Ovary (tissue), 9 donors: Measurements from ENCODE around the gene TIMP2. TPM values are rescaled to one million over a fixed set of nuclear protein-coding genes. Genes with fewer than 3 reads are reported as not detected.
A peak's percentile ranks its signal among the peaks of the same experiment; 100 is the strongest.

Experiments
- DNase-seq, 5 donors: peaks; one replicate each; pipeline ENCODE4 v3.0.0-alpha.2; 2019 to 2020
- H3K27ac ChIP-seq, 2 donors: fragments of 200-600 bp; one replicate each; pipeline versions ENCODE4 v1.5.1 to v1.8.0; 2019 to 2022
- H3K27me3 ChIP-seq: fragments of 200-600 bp; one replicate; pipeline ENCODE4 v1.8.0; 2022
- H3K36me3 ChIP-seq: fragments of 200-600 bp; sonication (generic); one replicate; pipeline ENCODE4 v1.5.1; 2019
- H3K4me1 ChIP-seq: one replicate; pipeline ENCODE4 v1.8.1; 2013; ENCODE audit warnings: mild to moderate bottlenecking, moderate library complexity; ENCODE audit not compliant: insufficient read depth
- H3K4me3 ChIP-seq: fragments of 200-600 bp; sonication (generic); one replicate; pipeline ENCODE4 v1.5.1; 2017
- H3K9me3 ChIP-seq, 2 donors: fragments of 200-600 bp in 1 of 2; sonication (generic) in 1 of 2; one replicate each; pipeline versions ENCODE4 v1.5.1 to v1.8.1; 2013 to 2019; ENCODE audit warnings: mild to moderate bottlenecking in 1 of 2, moderate library complexity in 1 of 2
- EP300 ChIP-seq: sonication (generic); formaldehyde crosslinking; IDR thresholded peaks from one replicate; pipeline ENCODE4 v1.6.1; 2017; ENCODE audit warnings: antibody characterized with exemption
- POLR2A ChIP-seq: fragments of 450-650 bp; IDR thresholded peaks from one replicate; pipeline ENCODE4 v1.6.1; 2017; ENCODE audit warnings: antibody characterized with exemption, mild to moderate bottlenecking, moderate library complexity
- WGBS, 3 donors: extraction: QIAGEN DNeasy Blood & Tissue Kit in 1 of 3; methylation state at CpG; one replicate each; pipeline versions ENCODE4 v1.1.5 to v1.1.7; 2013 to 2017; 5-methylcytosine and 5-hydroxymethylcytosine counted together
- intact Hi-C, 4 donors: fragments of 100-400 bp; cut with DNase I; formaldehyde crosslinking; loops; one replicate each; pipeline versions ENCODE4 v1.11.0 to v1.15.1; 2022 to 2023
- polyA plus RNA-seq, 2 donors: library from polyadenylated mRNA; stranded (reverse); fragments of 200-250 nt in 1 of 2; fragments of 350-450 nt in 1 of 2; fragmentation: Illumina TruSeq in 1 of 2; extraction: RNeasy Lipid Tissue Mini Kit (QIAGEN cat#74804) in 1 of 2; gene quantifications; one replicate each; pipeline ENCODE4 v1.2.3, GENCODE V29; 2013 to 2014
- total RNA-seq, 7 donors: library from RNA; depleted of rRNA in 2 of 7; stranded (reverse); fragments of >200 nt in 2 of 7; fragmentation: NEBNext Ultra II Directional in 3 of 7; extraction: Animal tissue kit (Norgen Biotek cat#: 25700) in 3 of 7; gene quantifications; one replicate each; pipeline versions ENCODE4 v1.1.0 to v1.2.4, GENCODE V29; 2016 to 2023
- TF ChIP-seq, protein P1 (sequence below), 3 donors: fragments of 450-650 bp in 2 of 3; fragments of 200-600 bp in 1 of 3; IDR thresholded peaks; one replicate each; pipeline versions ENCODE4 v1.5.1 to v1.8.0; 2016 to 2022; ENCODE audit warnings: antibody characterized with exemption in 3 of 3, mild to moderate bottlenecking in 1 of 3
- donor health status: DM: no; HTN: no; CAD: no; lungs with moderate emphysema.
- donor health status: DM: no; HTN: no; CAD: no.
- donor health status: Bipolar disorder and iron deficiency.
- donor health status: DM: yes; HTN: yes; CAD: no.
- donor health status: DM: no; HTN: no; CAD: no.
- donor health status: DM: yes; HTN: yes; CAD: no.

TIMP2 gene
- total and polyA plus RNA-seq, 9 donors, result 221 to 1,422 (median 693) TPM

DNA sequence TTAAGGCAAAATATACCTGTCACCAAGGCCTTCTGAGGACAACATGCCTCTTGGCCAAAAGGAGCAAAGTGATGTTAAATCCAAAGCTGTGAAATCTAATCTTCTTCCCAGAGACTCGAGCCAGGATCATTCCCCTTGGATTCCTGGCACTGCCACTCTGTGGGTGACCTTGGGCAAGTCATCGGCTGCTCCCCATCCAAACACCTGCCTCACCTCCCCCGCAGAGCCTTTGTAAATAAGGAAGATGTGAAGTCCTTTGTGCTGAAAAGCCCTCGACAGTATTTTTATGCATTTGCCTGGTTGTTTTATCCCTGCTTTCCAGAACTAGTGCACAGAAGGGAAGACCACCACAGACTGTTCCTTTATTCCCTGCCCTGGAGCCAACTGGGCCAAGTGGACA, 16.8 kb downstream of the TIMP2 start:
- Histone ChIP-seq H3K36me3 (no peaks in the 10 kb centered on the region), H3K4me1 (peaks cover 18% of the 10 kb centered on the region), H3K27me3 (no peaks in the 10 kb centered on the region), H3K4me3 (no peak overlapping the region), H3K9me3 (no peaks in the 10 kb centered on the region), H3K27ac (peak overlapping the region in 1 of 2 donors; percentile 44)
- no peak for DNase-seq
- intact Hi-C loops, result no loop called here
- TF ChIP-seq, protein P1, sequence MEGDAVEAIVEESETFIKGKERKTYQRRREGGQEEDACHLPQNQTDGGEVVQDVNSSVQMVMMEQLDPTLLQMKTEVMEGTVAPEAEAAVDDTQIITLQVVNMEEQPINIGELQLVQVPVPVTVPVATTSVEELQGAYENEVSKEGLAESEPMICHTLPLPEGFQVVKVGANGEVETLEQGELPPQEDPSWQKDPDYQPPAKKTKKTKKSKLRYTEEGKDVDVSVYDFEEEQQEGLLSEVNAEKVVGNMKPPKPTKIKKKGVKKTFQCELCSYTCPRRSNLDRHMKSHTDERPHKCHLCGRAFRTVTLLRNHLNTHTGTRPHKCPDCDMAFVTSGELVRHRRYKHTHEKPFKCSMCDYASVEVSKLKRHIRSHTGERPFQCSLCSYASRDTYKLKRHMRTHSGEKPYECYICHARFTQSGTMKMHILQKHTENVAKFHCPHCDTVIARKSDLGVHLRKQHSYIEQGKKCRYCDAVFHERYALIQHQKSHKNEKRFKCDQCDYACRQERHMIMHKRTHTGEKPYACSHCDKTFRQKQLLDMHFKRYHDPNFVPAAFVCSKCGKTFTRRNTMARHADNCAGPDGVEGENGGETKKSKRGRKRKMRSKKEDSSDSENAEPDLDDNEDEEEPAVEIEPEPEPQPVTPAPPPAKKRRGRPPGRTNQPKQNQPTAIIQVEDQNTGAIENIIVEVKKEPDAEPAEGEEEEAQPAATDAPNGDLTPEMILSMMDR (IDR thresholded peaks at IDR 0.05), result no peak
- TF ChIP-seq POLR2A (no peak), EP300 (no peak)
- 5 to 21% (median 5%) methylated on average over 4 of the region's 4 CpGs for WGBS, 3 donors

DNA sequence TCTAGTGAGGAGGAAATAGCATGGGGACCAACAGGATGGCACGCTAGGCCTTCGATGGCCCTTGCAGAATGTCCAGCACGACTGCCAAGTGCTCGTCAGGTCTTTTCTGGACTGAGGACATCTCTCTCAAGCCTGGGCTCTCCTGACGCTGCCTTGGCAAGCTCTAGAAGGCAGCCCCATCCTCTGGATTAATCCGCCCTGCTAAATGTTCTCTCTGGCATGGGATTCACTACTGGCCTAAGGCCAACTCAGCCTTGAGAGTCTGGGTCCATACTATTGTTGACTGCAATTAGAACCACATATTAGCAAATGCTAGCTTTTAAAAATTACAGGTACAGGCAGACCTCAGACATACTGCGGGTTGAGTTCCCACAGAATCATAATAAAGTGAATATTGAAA, 19.6 kb downstream of the TIMP2 start:
- no peak overlapping the region for H3K27ac ChIP-seq
- 84 to 91% (median 88%) methylated on average over 7 of the region's 7 CpGs for WGBS, 3 donors
- intact Hi-C loops, result no loop called here
- H3K36me3 ChIP-seq, result no peaks in the 10 kb centered on the region
- no peak for DNase-seq
- TF ChIP-seq, protein P1 (IDR thresholded peaks at IDR 0.05), result no peak
- no peak for TF ChIP-seq EP300
- no peaks in the 10 kb centered on the region for H3K9me3 ChIP-seq
- no peak overlapping the region for H3K4me3 ChIP-seq
- H3K4me1 ChIP-seq, result peaks cover 23% of the 10 kb centered on the region
- H3K27me3 ChIP-seq, result no peaks in the 10 kb centered on the region

DNA sequence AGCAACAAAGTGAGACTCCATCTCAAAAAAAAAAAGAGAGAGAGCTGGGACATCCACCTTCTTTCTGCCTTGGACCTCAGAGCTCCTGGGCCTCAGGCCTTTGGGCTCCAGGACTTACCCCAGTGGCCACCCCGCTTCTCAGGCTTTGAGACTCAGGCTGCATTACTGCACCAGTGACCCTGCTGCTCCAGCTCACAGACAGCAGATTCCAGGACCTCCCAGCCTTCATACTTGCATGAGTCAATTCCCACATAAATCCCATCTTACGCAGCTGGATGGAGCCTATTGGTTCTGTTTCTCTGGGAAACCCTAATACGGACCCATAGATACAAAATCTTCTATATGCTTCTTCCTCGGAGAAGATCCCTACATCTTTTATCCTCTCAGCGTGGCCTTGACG, 20.1 kb downstream of the TIMP2 start:
- Histone ChIP-seq H3K9me3 (no peaks in the 10 kb centered on the region), H3K4me1 (peaks cover 23% of the 10 kb centered on the region), H3K27me3 (no peaks in the 10 kb centered on the region), H3K27ac (no peak overlapping the region), H3K4me3 (no peak overlapping the region), H3K36me3 (no peaks in the 10 kb centered on the region)
- TF ChIP-seq, protein P1 (IDR thresholded peaks at IDR 0.05), result no peak
- TF ChIP-seq POLR2A, result no peak
- no peak for TF ChIP-seq EP300
- intact Hi-C loops, result no loop called here
- no peak for DNase-seq
- WGBS, 3 donors, result 78 to 87% (median 79%) methylated on average over 6 of the region's 6 CpGs

DNA sequence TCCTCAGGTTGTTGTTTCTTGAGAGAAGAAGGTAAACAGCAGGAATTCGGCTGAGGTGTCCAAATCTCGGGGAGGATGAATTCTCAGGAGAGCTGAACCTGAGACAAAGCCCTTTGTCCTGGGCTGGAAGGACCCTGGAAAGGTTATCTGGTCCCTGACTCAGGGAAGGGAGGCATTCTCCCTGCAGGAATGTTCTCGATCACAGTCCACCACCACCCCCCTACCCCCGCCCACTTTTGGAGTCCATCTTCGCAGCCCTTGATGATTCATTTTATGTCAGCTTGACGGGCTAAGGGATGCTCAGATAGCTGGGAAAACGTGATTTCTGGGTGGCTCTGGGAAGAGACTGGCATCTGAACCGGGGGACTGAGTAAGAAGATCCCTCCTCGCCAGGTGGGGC, 20.8 kb downstream of the TIMP2 start:
- TF ChIP-seq, protein P1 (IDR thresholded peaks at IDR 0.05), result no peak
- TF ChIP-seq POLR2A, result no peak
- TF ChIP-seq EP300, result no peak
- no peaks in the 10 kb centered on the region for H3K9me3 ChIP-seq
- H3K4me1 ChIP-seq, result peaks cover 25% of the 10 kb centered on the region
- no peak overlapping the region for H3K4me3 ChIP-seq
- H3K27ac ChIP-seq, result no peak overlapping the region
- no peaks in the 10 kb centered on the region for H3K36me3 ChIP-seq
- DNase-seq, result no peak
- WGBS, 3 donors, result 48 to 56% (median 48%) methylated on average over 9 of the region's 9 CpGs
- intact Hi-C loops, result no loop called here
- no peaks in the 10 kb centered on the region for H3K27me3 ChIP-seq
